Adrenal gland (tissue), 12 donors: ENCODE results near the gene ZNF205. TPM values are rescaled to one million over a fixed set of nuclear protein-coding genes. Genes with fewer than 3 reads are reported as not detected.
"Not testable (repeated sequence)": the region's sequence is repeated elsewhere in the genome, so short reads cannot be mapped to it uniquely, and the experiment has no call there.

Source experiments
- DNase-seq, 7 donors: peaks; one replicate each; pipeline ENCODE4 v3.0.0-alpha.2; 2019 to 2020
- H3K27ac ChIP-seq, 5 donors: fragments of 200-600 bp; sonication (generic) in 4 of 5; 1 replicate in 3 of 5; 2 replicates in 2 of 5; pipeline versions ENCODE4 v1.5.1 to v1.8.0; 2016 to 2020; ENCODE audit warnings: mild to moderate bottlenecking in 1 of 5
- H3K27me3 ChIP-seq: fragments of 200-600 bp; 2 replicates; pipeline ENCODE4 v1.8.0; 2021
- H3K36me3 ChIP-seq, 2 donors: fragments of 200-600 bp; replicated peaks in 1 of 2; 1 replicate in 1 of 2; 2 replicates in 1 of 2; pipeline versions ENCODE4 v1.5.1 to v1.8.0; 2018 to 2022
- H3K4me1 ChIP-seq, 2 donors: fragments of 200-600 bp; replicated peaks in 1 of 2; 1 replicate in 1 of 2; 2 replicates in 1 of 2; pipeline versions ENCODE4 v1.5.1 to v1.8.0; 2018 to 2021
- H3K4me3 ChIP-seq, 4 donors: fragments of 200-600 bp; sonication (generic) in 3 of 4; one replicate each; pipeline ENCODE4 v1.5.1; 2016 to 2018
- H3K9me3 ChIP-seq, 3 donors: fragments of 200-600 bp; sonication (generic) in 1 of 3; replicated peaks in 1 of 3; 1 replicate in 2 of 3; 2 replicates in 1 of 3; pipeline versions ENCODE4 v1.5.1 to v1.8.0; 2016 to 2021
- POLR2A ChIP-seq, 2 donors: fragments of 450-650 bp; IDR thresholded peaks; one replicate each; pipeline ENCODE4 v1.6.1; 2017; ENCODE audit warnings: antibody characterized with exemption in 2 of 2, mild to moderate bottlenecking in 2 of 2, moderate library complexity in 1 of 2
- WGBS, 4 donors: extraction: QIAGEN DNeasy Blood & Tissue Kit in 2 of 4; methylation state at CpG; one replicate each; pipeline versions ENCODE4 v1.1.5 to v1.1.7; 2013 to 2017; 5-methylcytosine and 5-hydroxymethylcytosine counted together
- intact Hi-C, 2 donors: fragments of 100-400 bp; cut with DNase I; formaldehyde crosslinking; loops; one replicate each; pipeline versions ENCODE4 v1.14.1 to v1.15.0; 2022 to 2023
- polyA plus RNA-seq, 3 donors: library from polyadenylated mRNA; stranded (reverse); fragments of 200-250 nt in 2 of 3; fragments of 350-450 nt in 1 of 3; fragmentation: Illumina TruSeq in 1 of 3; extraction: RNeasy Lipid Tissue Mini Kit (QIAGEN cat#74804) in 1 of 3; gene quantifications; one replicate each; pipeline ENCODE4 v1.2.3, GENCODE V29; 2013 to 2014
- total RNA-seq, 9 donors: library from RNA; depleted of rRNA in 4 of 9; stranded (reverse); fragments of >200 nt in 4 of 9; fragments of 120-200 nt in 1 of 9; fragmentation: NEBNext Ultra II Directional in 1 of 9; extraction: Animal tissue kit (Norgen Biotek cat#: 25700) in 1 of 9; gene quantifications; one replicate each; pipeline versions ENCODE4 v1.1.0 to v1.2.4, GENCODE V29; 2013 to 2023
- TF ChIP-seq, protein P1 (sequence below), 6 experiments: fragments of 450-650 bp in 4 of 6; fragments of 200-600 bp in 2 of 6; sonication (generic) in 1 of 6; IDR thresholded peaks; 1 replicate in 5 of 6; 2 replicates in 1 of 6; pipeline versions ENCODE4 v1.5.1 to v1.8.0; 2016 to 2021; ENCODE audit warnings: antibody characterized with exemption in 6 of 6, mild to moderate bottlenecking in 2 of 6, moderate library complexity in 1 of 6
- donor health status: healthy with polysubstance abuse.
- donor health status: Bipolar disorder and iron deficiency.
- donor health status: DM: yes; HTN: yes; CAD: no.
- donor health status: DM: no; HTN: no; CAD: no.
- donor health status: DM: no; HTN: no; CAD: no.
- donor health status: DM: yes; HTN: yes; CAD: no.

The ZNF205 gene
- total and polyA plus RNA-seq, 12 donors = 3.8 to 86.1 (median 15.2) TPM

DNA sequence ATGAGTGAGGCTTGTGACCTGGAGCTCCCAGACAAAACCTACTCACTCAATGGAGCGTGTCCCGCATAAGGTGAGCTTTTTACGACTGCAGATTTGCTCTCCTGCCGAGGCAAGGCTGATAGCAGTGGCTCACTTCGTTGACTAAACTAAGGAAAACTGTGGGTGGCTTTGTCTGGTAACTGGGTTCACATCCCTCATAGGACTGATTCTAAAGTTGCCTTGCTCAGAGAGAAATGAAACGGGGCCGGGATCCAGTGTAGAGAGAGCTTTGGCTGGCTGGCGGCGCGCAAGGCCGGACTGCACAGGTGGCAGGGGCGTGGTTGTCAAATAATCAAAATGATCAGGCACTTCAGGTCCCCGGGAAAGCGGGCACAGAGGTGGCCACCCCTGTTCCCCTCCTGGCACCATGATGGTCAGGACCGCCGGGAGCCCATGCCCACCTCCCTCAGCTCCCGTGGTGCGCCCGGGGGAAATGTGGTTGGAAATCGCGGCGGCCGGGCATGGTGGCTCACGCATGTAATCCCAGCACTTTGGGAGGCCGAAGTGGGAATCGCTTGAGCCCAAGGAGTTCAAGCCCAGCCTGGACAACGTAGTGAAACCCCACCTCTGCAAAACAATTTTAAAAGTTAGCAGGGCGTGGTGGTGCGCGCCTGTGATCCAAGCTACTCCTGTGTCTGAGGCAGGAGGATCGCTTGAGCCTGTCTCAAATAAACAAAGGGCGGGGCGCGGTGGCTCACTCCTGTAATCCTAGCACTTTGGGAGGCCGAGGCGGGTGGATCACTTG lies 49.0 kb downstream of the ZNF205 start:
- Histone ChIP-seq H3K4me3 (no peak overlapping the region), H3K4me1 (peaks cover 0 to 10% of the 10 kb centered on the region in 2 donors), H3K9me3 (no peaks in the 10 kb centered on the region), H3K27ac (no peak overlapping the region), H3K36me3 (no peaks in the 10 kb centered on the region), H3K27me3 (no peaks in the 10 kb centered on the region)
- TF ChIP-seq, protein P1, sequence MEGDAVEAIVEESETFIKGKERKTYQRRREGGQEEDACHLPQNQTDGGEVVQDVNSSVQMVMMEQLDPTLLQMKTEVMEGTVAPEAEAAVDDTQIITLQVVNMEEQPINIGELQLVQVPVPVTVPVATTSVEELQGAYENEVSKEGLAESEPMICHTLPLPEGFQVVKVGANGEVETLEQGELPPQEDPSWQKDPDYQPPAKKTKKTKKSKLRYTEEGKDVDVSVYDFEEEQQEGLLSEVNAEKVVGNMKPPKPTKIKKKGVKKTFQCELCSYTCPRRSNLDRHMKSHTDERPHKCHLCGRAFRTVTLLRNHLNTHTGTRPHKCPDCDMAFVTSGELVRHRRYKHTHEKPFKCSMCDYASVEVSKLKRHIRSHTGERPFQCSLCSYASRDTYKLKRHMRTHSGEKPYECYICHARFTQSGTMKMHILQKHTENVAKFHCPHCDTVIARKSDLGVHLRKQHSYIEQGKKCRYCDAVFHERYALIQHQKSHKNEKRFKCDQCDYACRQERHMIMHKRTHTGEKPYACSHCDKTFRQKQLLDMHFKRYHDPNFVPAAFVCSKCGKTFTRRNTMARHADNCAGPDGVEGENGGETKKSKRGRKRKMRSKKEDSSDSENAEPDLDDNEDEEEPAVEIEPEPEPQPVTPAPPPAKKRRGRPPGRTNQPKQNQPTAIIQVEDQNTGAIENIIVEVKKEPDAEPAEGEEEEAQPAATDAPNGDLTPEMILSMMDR (IDR thresholded peaks at IDR 0.05) = no peak
- no peak for TF ChIP-seq POLR2A (IDR thresholded peaks at IDR 0.05)
- intact Hi-C loops = no loop called here
- 86 to 91% (median 90%) methylated on average over 20 to 36 of the region's 36 CpGs for WGBS, 4 donors
- peak in 1 of 7 donors; percentile 13 for DNase-seq

DNA sequence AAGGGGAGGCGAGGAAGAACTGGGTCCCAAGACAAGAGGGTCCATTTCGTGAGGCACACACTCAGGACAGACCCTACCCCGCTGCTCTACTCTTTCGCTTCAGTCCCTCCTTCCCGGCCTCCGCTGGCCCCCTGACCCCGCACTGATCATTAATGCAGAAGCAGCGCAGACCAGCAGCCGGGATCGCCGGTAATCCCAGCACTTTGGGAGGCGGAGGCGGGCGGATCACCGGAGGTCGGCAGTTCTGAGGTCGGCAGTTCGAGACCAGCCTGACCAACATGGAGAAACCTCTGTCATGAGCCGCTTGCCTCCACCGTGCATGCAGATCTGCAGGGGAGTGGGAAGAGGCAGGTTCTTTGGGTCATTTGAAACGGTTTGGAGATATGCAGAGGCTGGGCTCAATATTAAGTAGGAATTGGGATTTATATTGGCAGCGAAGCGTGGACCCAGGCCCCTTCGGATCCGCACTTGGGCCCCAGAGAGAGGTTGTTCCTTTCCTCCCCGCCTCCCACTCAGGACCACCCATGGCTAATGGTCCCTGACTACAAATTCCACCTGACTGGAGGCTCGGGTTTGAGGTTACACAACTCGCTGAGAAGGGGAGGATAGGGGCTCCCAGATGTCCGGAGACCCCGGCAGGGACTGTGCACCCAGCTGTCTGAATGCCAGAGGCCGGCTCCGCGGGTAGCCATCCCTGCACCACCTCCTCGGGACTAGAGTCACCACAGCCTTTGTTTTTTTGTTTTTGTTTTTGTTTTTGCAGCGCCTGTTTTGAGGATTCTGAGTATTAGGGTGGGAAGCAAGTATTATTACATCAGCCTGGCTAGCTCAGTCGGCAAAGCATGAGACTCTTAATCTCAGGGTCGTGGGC lies 52.0 kb downstream of the ZNF205 start:
- H3K4me3 ChIP-seq = no peak overlapping the region
- H3K27me3 ChIP-seq = peaks cover 14% of the 10 kb centered on the region
- intact Hi-C loops = no loop called here
- H3K9me3 ChIP-seq = no peaks in the 10 kb centered on the region
- no peak overlapping the region for H3K27ac ChIP-seq
- TF ChIP-seq POLR2A (IDR thresholded peaks at IDR 0.05) = no peak
- TF ChIP-seq, protein P1 (IDR thresholded peaks at IDR 0.05) = no peak
- H3K4me1 ChIP-seq = peaks cover 0 to 3% of the 10 kb centered on the region in 2 donors
- DNase-seq = peak in 1 of 7 donors; percentile 8
- no peaks in the 10 kb centered on the region for H3K36me3 ChIP-seq
- 82 to 85% (median 82%) methylated on average over 31 to 37 of the region's 37 CpGs for WGBS, 4 donors

DNA sequence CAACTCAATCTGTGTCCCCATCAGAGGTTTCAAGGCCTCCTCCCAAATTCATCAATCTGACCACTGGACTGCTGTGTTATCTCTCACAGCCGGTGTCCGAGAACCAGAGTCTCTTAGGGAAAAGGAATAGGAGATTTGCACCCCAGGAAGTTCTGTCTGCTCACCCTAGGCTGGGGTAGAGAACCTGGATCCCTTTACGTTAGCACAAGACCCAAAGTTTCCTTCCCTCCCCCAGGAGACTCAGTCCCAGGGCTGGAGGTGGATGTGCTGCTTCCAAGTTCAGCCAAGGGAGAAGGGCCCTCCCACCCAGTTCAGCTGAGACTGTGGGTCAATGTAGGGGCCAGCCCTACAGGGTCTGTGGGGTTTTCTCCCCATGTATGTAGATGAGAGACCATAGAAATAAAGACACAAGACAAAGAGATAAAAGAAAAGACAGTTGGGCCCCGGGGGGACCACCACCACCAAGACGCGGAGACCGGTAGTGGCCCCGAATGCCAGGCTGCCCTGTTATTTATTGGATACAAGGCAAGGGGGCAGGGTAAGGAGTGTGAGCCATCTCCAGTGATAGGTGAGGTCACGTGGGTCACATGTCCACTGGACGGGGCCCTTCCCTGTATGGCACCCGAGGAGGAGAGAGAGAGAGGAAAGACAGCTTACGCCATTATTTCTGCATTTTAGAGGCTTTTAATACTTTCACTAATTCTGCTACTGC lies 52.9 kb downstream of the ZNF205 start:
- peaks cover 23% of the 10 kb centered on the region for H3K27me3 ChIP-seq
- TF ChIP-seq, protein P1 (IDR thresholded peaks at IDR 0.05) = no peak
- no peak for TF ChIP-seq POLR2A (IDR thresholded peaks at IDR 0.05)
- H3K4me3 ChIP-seq = no peak overlapping the region
- no peaks in the 10 kb centered on the region for H3K36me3 ChIP-seq
- 83 to 87% (median 84%) methylated on average over 11 to 12 of the region's 12 CpGs for WGBS, 4 donors
- no peak overlapping the region for H3K27ac ChIP-seq
- intact Hi-C loops = no loop called here
- peaks cover 0 to 3% of the 10 kb centered on the region in 2 donors for H3K4me1 ChIP-seq
- DNase-seq = peak in 1 of 7 donors; percentile 9
- H3K9me3 ChIP-seq = no peaks in the 10 kb centered on the region

DNA sequence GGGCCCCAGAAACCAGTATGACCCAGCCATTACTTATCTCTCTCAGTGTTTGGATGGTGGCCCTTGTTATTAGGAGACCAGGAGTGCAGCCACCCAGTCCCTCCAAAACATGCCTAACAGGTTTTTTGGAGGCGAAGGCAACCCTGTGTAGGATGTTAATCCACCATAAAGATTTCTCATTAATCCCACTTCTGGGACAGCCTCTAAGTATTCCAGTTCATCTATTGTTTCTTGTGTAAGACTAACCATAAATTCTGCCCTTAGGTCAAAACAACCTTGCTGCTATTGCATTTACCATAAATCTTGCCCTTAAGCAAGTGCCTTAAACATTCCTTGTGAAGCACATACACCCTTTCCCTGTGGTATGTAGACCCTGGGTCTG lies 54.1 kb downstream of the ZNF205 start:
- Histone ChIP-seq H3K4me1 (peaks cover 0 to 7% of the 10 kb centered on the region in 2 donors), H3K27ac (no peak overlapping the region), H3K36me3 (no peaks in the 10 kb centered on the region), H3K4me3 (no peak overlapping the region), H3K9me3 (no peaks in the 10 kb centered on the region), H3K27me3 (peaks cover 35% of the 10 kb centered on the region)
- TF ChIP-seq, protein P1 (IDR thresholded peaks at IDR 0.05) = no peak
- no peak for TF ChIP-seq POLR2A (IDR thresholded peaks at IDR 0.05)
- 14 to 30% (median 20%) methylated on average over 1 of the region's 1 CpG for WGBS, 4 donors
- DNase-seq = no peak
- intact Hi-C loops = no loop called here

DNA sequence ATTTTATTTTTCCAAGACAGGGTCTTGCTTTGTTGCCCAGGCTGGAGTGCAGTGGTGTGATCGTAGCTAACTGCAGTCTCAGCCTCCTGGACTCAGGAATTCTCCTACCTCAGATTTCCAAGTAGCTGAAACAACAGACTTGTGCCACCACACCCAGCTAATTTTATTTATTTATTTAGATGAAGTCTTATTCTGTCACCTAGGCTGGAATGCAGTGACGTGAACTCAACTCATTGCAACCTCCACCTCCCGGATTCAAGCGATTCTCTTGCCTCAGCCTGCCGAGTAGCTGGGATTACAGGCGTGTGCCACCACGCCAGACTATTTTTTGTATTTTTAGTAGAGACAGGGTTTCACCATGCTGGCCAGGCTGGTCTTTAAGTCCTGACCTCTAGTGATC lies 56.3 kb downstream of the ZNF205 start:
- DNase-seq, H3K4me1 ChIP-seq, H3K4me3 ChIP-seq, H3K36me3 ChIP-seq, intact Hi-C loops, H3K27ac ChIP-seq, H3K9me3 ChIP-seq: not testable (repeated sequence)
- peaks cover 58% of the 10 kb centered on the region for H3K27me3 ChIP-seq
- 68 to 83% (median 78%) methylated on average over 7 of the region's 7 CpGs for WGBS, 4 donors
